Fibroblast of pulmonary artery (primary cell): ENCODE results near the gene IQSEC1.
"Not testable (repeated sequence)": the region's sequence is repeated elsewhere in the genome, so short reads cannot be mapped to it uniquely, and the experiment has no call there.

Source experiments
- DNase-seq: peaks from one replicate; pipeline ENCODE4 v3.0.0-alpha.2; 2010; ENCODE audit warnings: low read depth
- H3K4me3 ChIP-seq: replicated peaks from 2 replicates; pipeline ENCODE4 v1.5.1; 2011; ENCODE audit warnings: low read depth, mild to moderate bottlenecking, control low read depth, low read length, moderate library complexity
- CTCF ChIP-seq: IDR thresholded peaks from 2 replicates; pipeline ENCODE4 v1.5.1; 2011; ENCODE audit warnings: mild to moderate bottlenecking, control low read depth, low read length, inconsistent platforms; ENCODE audit errors: missing control alignments

Gene IQSEC1

GRCh38 chr3:12862387-12862786 lies 210.8 kb downstream of the IQSEC1 start:
- no peak for DNase-seq
- no peak overlapping the region for H3K4me3 ChIP-seq
- TF ChIP-seq CTCF = no peak

GRCh38 chr3:12861611-12862010 lies 211.6 kb downstream of the IQSEC1 start:
- H3K4me3 ChIP-seq = no peak overlapping the region
- no peak for TF ChIP-seq CTCF
- no peak for DNase-seq

GRCh38 chr3:12859840-12860239 lies 213.4 kb downstream of the IQSEC1 start:
- TF ChIP-seq CTCF = no peak
- DNase-seq = no peak
- H3K4me3 ChIP-seq = no peak overlapping the region

GRCh38 chr3:12856626-12857025 lies 216.6 kb downstream of the IQSEC1 start:
- H3K4me3 ChIP-seq = no peak overlapping the region
- no peak for DNase-seq
- TF ChIP-seq CTCF = no peak

- TF ChIP-seq CTCF = no peak
- no peak overlapping the region for H3K4me3 ChIP-seq
- DNase-seq = no peak
These were observed 218.7 kb downstream of the IQSEC1 start for GRCh38 chr3:12854565-12854964.

GRCh38 chr3:12853847-12854246 lies 219.4 kb downstream of the IQSEC1 start:
- H3K4me3 ChIP-seq, DNase-seq: not testable (repeated sequence)

- no peak for TF ChIP-seq CTCF
- H3K4me3 ChIP-seq = no peak overlapping the region
- no peak for DNase-seq
These were observed 221.0 kb downstream of the IQSEC1 start for GRCh38 chr3:12852201-12852600.
